Upper lobe of left lung (tissue), 6 donors: ENCODE data around the gene B4GALT1. TPM values are rescaled to one million over a fixed set of nuclear protein-coding genes. Genes with fewer than 3 reads are reported as not detected.

Source experiments
- ATAC-seq, 2 donors: fragments of 200-7000 bp; cut with Tn5 transposase; one replicate each; pipeline ENCODE4 v1.9.1; 2022; ENCODE audit warnings: mild to moderate bottlenecking in 2 of 2, moderate library complexity in 2 of 2; ENCODE audit not compliant: low FRiP score in 2 of 2
- DNase-seq, 2 donors: peaks; one replicate each; pipeline ENCODE4 v3.0.0-alpha.2; 2019 to 2020
- H3K27ac ChIP-seq, 4 donors: fragments of 200-600 bp; sonication (generic); one replicate each; pipeline ENCODE4 v1.5.1; 2016 to 2019
- H3K27me3 ChIP-seq, 4 donors: fragments of 200-600 bp; sonication (generic); one replicate each; pipeline ENCODE4 v1.5.1; 2017 to 2019
- H3K36me3 ChIP-seq, 4 donors: fragments of 200-600 bp; sonication (generic); one replicate each; pipeline ENCODE4 v1.5.1; 2016 to 2019
- H3K4me1 ChIP-seq, 4 donors: fragments of 200-600 bp; sonication (generic); one replicate each; pipeline ENCODE4 v1.5.1; 2018 to 2019
- H3K4me3 ChIP-seq, 4 donors: fragments of 200-600 bp; sonication (generic); one replicate each; pipeline ENCODE4 v1.5.1; 2017 to 2019; ENCODE audit warnings: mild to moderate bottlenecking in 2 of 4, moderate library complexity in 1 of 4
- H3K9me3 ChIP-seq, 4 donors: fragments of 200-600 bp; sonication (generic); one replicate each; pipeline ENCODE4 v1.5.1; 2018 to 2019
- CTCF ChIP-seq, 6 experiments: fragments of 450-650 bp in 4 of 6; fragments of 200-600 bp in 2 of 6; sonication (generic) in 2 of 6; IDR thresholded peaks; one replicate each; pipeline ENCODE4 v1.5.1; 2016 to 2019; ENCODE audit warnings: antibody characterized with exemption in 6 of 6
- EP300 ChIP-seq, 4 donors: sonication (generic); formaldehyde crosslinking; IDR thresholded peaks; one replicate each; pipeline ENCODE4 v1.5.1; 2017; ENCODE audit warnings: antibody characterized with exemption in 4 of 4, control low read depth in 2 of 4
- POLR2A ChIP-seq, 4 donors: fragments of 450-650 bp; IDR thresholded peaks; one replicate each; pipeline ENCODE4 v1.5.1; 2016 to 2017; ENCODE audit warnings: antibody characterized with exemption in 4 of 4, mild to moderate bottlenecking in 2 of 4
- POLR2AphosphoS5 ChIP-seq, 2 donors: sonication (generic); formaldehyde crosslinking; IDR thresholded peaks; one replicate each; pipeline ENCODE4 v1.5.1; 2017; ENCODE audit warnings: antibody characterized with exemption in 2 of 2
- WGBS, 2 donors: methylation state at CpG; one replicate each; pipeline ENCODE4 v1.1.5; 2017 to 2018; 5-methylcytosine and 5-hydroxymethylcytosine counted together
- total RNA-seq, 6 donors: library from RNA; depleted of rRNA in 4 of 6; stranded (reverse); fragments of >200 nt in 4 of 6; gene quantifications; one replicate each; pipeline versions ENCODE4 v1.1.0 to v1.2.1, GENCODE V29; 2016 to 2021
- donor health status: DM: no; HTN: no; CAD: no; lungs with moderate emphysema.
- donor health status: DM: no; HTN: yes; CAD: no; lungs with severe emphysema.

Gene B4GALT1
- total RNA-seq, 6 donors from 2014 or later = 26.2 to 83.3 (median 70.8) TPM

DNA sequence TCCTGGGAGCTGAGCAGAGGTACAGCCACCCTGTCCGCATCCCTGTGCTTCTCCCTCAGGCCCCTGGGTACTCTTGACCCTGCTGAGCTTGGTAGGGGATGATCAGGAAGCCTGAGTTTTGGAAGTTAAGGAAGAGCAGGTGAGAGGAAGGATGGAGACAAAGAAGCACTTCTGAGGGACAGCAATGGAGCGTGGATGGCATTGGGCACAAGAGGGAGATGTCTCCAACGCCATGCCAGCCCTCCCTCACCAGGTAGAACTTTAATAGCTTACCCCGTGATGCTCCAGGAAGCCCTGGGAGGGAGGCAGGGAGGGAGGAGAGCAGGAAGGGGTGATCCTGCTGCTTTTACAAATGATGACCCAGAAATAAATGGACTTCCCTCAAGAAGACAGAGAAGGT is 60.8 kb downstream of the B4GALT1 start:
- H3K4me1 ChIP-seq = peaks cover 11 to 18% (median 16%) of the 10 kb centered on the region in 4 donors
- WGBS, 2 donors = 68 to 78% methylated on average over 4 of the region's 4 CpGs
- H3K36me3 ChIP-seq = peaks cover 0 to 10% (median 6%) of the 10 kb centered on the region in 4 donors
- ATAC-seq = no peak
- H3K9me3 ChIP-seq = no peaks in the 10 kb centered on the region
- H3K27ac ChIP-seq = peak overlapping the region in 3 of 4 donors; percentile 25 to 78 (median 73)
- no peaks in the 10 kb centered on the region for H3K27me3 ChIP-seq
- TF ChIP-seq CTCF (IDR thresholded peaks at IDR 0.05) (no peak), EP300 (IDR thresholded peaks at IDR 0.05) (no peak), POLR2A (IDR thresholded peaks at IDR 0.05) (no peak), POLR2AphosphoS5 (IDR thresholded peaks at IDR 0.05) (no peak)
- H3K4me3 ChIP-seq = no peak overlapping the region
- no peak for DNase-seq

GRCh38 chr9:33105959-33106358 is 61.2 kb downstream of the B4GALT1 start:
- TF ChIP-seq EP300 (IDR thresholded peaks at IDR 0.05) = no peak
- no peak for TF ChIP-seq POLR2AphosphoS5 (IDR thresholded peaks at IDR 0.05)
- no peak for TF ChIP-seq CTCF (IDR thresholded peaks at IDR 0.05)
- no peak for TF ChIP-seq POLR2A (IDR thresholded peaks at IDR 0.05)
- WGBS, 2 donors = 85 to 94% methylated on average over 1 of the region's 1 CpG
- ATAC-seq (no peak), DNase-seq (no peak)
- Histone ChIP-seq H3K36me3 (peaks cover 0 to 8% (median 4%) of the 10 kb centered on the region in 4 donors), H3K4me1 (peaks cover 11 to 18% (median 16%) of the 10 kb centered on the region in 4 donors), H3K27ac (no peak overlapping the region), H3K9me3 (no peaks in the 10 kb centered on the region), H3K27me3 (no peaks in the 10 kb centered on the region), H3K4me3 (no peak overlapping the region)

DNA sequence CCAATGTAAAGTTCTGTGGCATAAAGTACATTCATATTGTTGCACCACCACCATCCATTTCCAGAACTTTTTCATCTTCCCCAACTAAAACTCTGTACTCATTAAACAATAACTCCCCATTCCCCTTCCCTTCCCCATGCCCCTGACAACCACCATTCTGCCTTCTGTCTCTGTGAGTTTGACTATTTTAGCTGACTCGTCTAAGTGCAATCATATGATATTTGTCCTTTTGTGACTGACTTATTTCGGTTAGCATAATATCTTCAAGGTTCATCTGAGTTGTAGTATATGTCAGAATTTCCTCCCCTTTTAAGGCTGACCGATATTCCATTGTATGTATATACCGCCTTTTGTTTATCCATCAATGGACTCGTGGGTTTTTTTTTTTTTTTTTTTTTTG is 61.6 kb downstream of the B4GALT1 start:
- no peak for ATAC-seq
- H3K9me3 ChIP-seq = no peaks in the 10 kb centered on the region
- peaks cover 0 to 7% (median 4%) of the 10 kb centered on the region in 4 donors for H3K36me3 ChIP-seq
- no peaks in the 10 kb centered on the region for H3K27me3 ChIP-seq
- DNase-seq = no peak
- no peak overlapping the region for H3K4me3 ChIP-seq
- 59% methylated on average over 5 of the region's 5 CpGs for WGBS, 2 donors
- H3K4me1 ChIP-seq = peaks cover 11 to 18% (median 16%) of the 10 kb centered on the region in 4 donors
- TF ChIP-seq CTCF (IDR thresholded peaks at IDR 0.05) = no peak
- no peak for TF ChIP-seq POLR2A (IDR thresholded peaks at IDR 0.05)
- no peak for TF ChIP-seq EP300 (IDR thresholded peaks at IDR 0.05)
- TF ChIP-seq POLR2AphosphoS5 (IDR thresholded peaks at IDR 0.05) = no peak
- no peak overlapping the region for H3K27ac ChIP-seq

- Histone ChIP-seq H3K27me3 (no peaks in the 10 kb centered on the region), H3K36me3 (no peaks in the 10 kb centered on the region), H3K27ac (no peak overlapping the region), H3K4me3 (no peak overlapping the region), H3K4me1 (peaks cover 11 to 18% (median 16%) of the 10 kb centered on the region in 4 donors), H3K9me3 (no peaks in the 10 kb centered on the region)
- ATAC-seq = no peak
- TF ChIP-seq POLR2A (IDR thresholded peaks at IDR 0.05) (no peak), EP300 (IDR thresholded peaks at IDR 0.05) (no peak), CTCF (IDR thresholded peaks at IDR 0.05) (no peak), POLR2AphosphoS5 (IDR thresholded peaks at IDR 0.05) (no peak)
- DNase-seq = no peak
- WGBS, 2 donors = 93 to 97% methylated on average over 7 of the region's 7 CpGs
Observed at GRCh38 chr9:33104401-33104800, 62.7 kb downstream of the B4GALT1 start.
